Gastroesophageal sphincter (tissue), 3 donors: Measurements from ENCODE around the gene AHNAK2.

Source experiments
- EP300 ChIP-seq: sonication (generic); formaldehyde crosslinking; IDR thresholded peaks from one replicate; pipeline ENCODE4 v1.6.1; 2017; ENCODE audit warnings: antibody characterized with exemption, mild to moderate bottlenecking
- POLR2AphosphoS5 ChIP-seq: sonication (generic); formaldehyde crosslinking; IDR thresholded peaks from one replicate; pipeline ENCODE4 v1.6.1; 2017; ENCODE audit warnings: antibody characterized with exemption
- TF ChIP-seq, protein P1 (sequence below), 4 experiments: fragments of 200-600 bp in 2 of 4; fragments of 450-650 bp in 2 of 4; sonication (generic) in 1 of 4; IDR thresholded peaks; one replicate each; pipeline ENCODE4 v1.5.1; 2017 to 2019; ENCODE audit warnings: antibody characterized with exemption in 4 of 4, mild to moderate bottlenecking in 2 of 4, moderate library complexity in 2 of 4

DNA sequence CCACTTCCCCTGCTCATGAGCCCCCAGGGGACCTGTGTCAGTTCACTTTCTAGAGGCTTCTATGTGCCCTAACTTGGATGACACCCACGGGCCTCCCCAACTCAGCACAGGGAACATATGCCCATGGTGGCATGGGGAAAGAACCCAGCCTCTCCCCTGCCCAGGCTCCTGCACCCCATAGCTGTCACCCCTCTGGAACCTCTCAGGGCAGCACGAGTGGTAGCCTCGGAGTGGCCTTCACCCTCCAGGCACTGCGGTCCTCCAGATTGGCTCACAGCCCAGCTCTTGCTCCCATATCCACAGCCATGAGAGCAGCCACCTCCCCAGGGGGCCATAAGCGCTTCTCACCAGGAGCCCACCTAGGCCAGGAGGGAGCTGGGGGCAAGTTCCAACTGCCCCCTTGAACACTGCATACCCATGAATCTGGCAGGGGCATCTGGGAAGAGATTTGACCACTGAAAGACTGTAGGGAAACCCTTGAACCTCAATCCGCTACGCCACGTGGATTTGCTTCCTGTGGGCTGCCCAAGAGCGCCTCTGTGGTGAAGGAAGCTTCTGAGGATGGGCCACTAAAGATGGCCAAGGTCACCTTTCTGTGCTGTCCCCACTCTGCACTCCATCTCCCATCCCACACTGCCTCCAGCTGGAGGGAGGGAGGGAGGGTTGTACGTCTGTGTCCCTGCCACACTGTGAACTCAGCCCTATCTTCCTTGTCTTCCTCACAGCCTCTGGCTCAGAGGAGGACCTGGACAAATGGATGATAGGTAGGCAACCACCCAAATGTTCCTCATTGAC lies 41.6 kb downstream of the AHNAK2 start:
- TF ChIP-seq EP300 (no peak), POLR2AphosphoS5 (no peak)
- TF ChIP-seq, protein P1, sequence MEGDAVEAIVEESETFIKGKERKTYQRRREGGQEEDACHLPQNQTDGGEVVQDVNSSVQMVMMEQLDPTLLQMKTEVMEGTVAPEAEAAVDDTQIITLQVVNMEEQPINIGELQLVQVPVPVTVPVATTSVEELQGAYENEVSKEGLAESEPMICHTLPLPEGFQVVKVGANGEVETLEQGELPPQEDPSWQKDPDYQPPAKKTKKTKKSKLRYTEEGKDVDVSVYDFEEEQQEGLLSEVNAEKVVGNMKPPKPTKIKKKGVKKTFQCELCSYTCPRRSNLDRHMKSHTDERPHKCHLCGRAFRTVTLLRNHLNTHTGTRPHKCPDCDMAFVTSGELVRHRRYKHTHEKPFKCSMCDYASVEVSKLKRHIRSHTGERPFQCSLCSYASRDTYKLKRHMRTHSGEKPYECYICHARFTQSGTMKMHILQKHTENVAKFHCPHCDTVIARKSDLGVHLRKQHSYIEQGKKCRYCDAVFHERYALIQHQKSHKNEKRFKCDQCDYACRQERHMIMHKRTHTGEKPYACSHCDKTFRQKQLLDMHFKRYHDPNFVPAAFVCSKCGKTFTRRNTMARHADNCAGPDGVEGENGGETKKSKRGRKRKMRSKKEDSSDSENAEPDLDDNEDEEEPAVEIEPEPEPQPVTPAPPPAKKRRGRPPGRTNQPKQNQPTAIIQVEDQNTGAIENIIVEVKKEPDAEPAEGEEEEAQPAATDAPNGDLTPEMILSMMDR (IDR thresholded peaks at IDR 0.05): no peak
